Activated gamma-delta T cell treated with Interleukin-2 at 50 U/mL for 16 hours (primary cell): ENCODE data around the gene SYT14.
"Not testable (repeated sequence)": the region's sequence is repeated elsewhere in the genome, so short reads cannot be mapped to it uniquely, and the experiment has no call there.

Experiments
- DNase-seq: peaks from one replicate; pipeline ENCODE4 v3.0.0-alpha.2; 2020

The SYT14 gene

DNA sequence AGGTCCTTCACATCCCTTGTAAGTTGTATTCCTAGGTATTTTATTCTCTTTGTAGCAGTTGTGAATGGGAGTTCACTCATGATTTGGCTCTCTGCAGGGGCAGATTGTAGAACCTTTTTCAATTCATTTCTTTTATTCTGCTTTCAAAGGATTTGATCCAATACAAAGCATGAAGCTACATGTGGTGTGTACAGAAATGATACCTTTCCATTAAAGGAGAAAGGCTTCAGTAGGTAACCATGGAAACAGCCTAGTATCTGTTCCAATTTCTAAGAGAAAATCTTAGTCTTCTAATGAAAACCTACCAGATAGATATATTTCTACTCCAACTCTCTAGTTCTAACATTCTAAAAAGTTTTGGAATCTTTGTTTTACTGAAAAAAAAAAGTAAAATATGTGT lies 105.0 kb downstream of the SYT14 start:
- DNase-seq: no peak

DNA sequence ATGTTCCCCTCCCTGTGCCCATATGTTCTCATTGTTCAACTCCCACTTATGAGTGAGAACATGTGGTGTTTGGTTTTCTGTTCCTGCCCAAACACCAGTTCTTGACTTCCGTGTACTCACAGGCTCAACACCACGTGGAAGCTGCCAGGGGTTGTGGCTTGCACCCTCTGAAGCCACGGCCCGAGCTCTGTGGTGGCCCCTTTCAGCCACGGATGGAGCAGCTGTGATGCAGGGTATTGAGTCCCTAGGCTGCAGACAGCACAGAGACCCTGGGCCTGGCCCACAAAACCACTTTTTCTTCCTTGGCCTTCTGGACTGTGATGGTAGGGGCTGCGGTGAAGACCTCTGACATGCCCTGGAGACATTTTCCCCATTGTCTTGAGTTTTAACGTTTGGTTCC lies 111.6 kb downstream of the SYT14 start:
- DNase-seq: no peak

GRCh38 chr1:210050491-210050890 lies 112.5 kb downstream of the SYT14 start:
- DNase-seq: not testable (repeated sequence)

- DNase-seq: no peak
Observed at GRCh38 chr1:210053126-210053525, 115.1 kb downstream of the SYT14 start.

DNA sequence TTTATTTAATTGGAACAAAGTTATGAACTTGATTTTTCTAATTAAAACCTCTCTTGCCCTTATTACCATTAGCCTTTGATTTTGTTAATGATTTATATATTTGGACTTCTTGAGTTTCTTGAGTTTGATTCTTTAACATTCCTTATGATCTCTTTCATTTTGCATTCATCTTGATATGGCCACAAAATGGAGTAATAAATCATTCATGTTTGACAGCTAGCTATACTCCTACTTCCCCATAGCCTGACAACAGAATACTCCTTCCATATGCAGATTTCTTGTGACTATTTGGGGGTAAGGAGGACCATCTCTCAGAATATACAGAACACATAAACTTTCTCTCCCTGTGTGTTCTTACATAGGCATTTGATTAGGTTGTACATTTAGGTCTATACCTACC lies 119.6 kb downstream of the SYT14 start:
- no peak for DNase-seq

- no peak for DNase-seq
Observed at GRCh38 chr1:210061992-210062391, 124.0 kb downstream of the SYT14 start.

- no peak for DNase-seq
Observed at GRCh38 chr1:210070531-210070930, 132.5 kb downstream of the SYT14 start.

GRCh38 chr1:210072129-210072528 lies 134.1 kb downstream of the SYT14 start:
- DNase-seq: no peak

GRCh38 chr1:210072896-210073504 lies 135.0 kb downstream of the SYT14 start:
- DNase-seq: no peak

GRCh38 chr1:210074904-210075303 lies 136.9 kb downstream of the SYT14 start:
- DNase-seq: no peak

GRCh38 chr1:210076620-210077019 lies 138.6 kb downstream of the SYT14 start:
- DNase-seq: no peak

DNA sequence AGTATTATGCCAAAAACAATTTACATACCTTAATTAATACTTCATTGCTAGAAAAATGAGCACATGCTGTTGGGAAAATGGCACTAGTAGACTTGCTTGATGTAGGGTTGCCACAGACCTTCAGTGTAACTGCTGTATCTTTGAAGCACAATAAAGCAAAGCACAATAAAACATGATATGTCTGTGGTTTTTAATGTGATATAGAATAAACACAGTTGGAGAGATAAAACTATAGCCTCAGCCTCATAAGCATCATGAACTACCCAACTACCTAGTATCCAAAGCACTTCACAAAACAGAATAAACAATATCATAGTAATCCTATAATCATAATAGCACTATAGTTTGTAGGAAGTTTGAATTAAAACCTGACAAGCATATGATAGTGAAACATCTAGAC lies 143.5 kb downstream of the SYT14 start:
- DNase-seq: no peak

- no peak for DNase-seq
Observed at GRCh38 chr1:210085359-210085758, 147.3 kb downstream of the SYT14 start.

GRCh38 chr1:210087058-210087457 lies 149.0 kb downstream of the SYT14 start:
- no peak for DNase-seq

GRCh38 chr1:210089855-210090254 lies 151.8 kb downstream of the SYT14 start:
- DNase-seq: no peak

GRCh38 chr1:210092366-210092765 lies 154.3 kb downstream of the SYT14 start:
- no peak for DNase-seq

- no peak for DNase-seq
Observed at GRCh38 chr1:210093461-210093860, 155.4 kb downstream of the SYT14 start.

DNA sequence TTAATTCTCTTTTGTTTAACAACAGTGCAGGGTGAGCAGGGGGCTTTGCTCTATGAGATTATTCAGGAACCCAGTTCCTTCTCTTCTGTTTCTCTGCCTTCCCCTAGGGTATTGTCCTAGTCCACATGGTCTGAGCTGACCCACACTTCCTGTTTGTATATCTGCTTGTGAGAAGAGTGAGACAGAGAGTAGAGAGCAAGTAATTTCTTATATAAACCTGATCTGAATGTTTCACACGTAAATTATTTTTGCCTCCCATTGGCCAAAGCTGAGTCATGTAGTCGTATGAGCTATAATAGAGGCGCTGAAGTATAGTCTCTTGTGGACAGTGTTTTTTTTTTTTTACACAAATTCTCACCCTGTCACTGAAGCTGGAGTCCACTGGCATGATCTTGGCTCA lies 160.3 kb downstream of the SYT14 start:
- DNase-seq: no peak

- DNase-seq: no peak
Observed at GRCh38 chr1:210099921-210100320, 161.9 kb downstream of the SYT14 start.

DNA sequence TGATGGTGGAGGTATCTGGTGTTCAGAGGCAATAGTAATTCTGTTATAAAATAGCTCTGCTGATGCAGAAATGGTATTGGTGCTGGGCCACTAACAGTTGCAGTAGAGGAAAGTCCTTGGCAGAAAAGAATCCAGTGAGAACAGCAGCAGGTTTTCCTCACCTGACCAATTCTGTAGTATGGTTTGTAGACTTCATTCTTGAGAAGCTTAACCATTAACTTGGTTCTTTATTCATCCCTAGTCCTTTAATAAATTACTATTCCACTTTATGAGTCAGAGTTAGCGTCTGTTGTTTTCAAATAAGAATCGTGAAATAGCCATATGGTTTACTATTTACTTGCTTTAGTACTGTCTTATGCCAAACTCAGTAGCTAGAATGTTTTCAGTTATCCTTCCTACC lies 166.1 kb downstream of the SYT14 start:
- DNase-seq: no peak

DNA sequence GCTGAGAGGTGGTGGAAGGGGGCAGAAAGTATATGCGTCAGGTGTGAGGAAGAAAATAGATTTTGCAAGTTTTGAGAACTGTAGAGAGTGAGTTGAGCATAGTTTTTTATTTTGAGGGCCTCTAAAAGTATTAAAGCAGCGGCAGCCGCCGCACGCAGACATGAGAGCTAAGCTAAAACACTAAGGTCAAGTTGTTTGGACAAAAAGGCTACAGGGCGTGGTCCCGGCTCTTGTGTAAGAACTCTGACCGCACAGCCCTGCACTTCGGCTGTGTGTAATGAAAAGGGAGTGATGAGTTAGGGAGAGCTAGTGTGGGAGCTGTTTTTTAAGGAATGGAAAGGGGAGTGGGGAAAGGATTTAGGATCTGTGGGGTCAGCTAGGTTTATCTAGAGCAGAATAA lies 174.9 kb downstream of the SYT14 start:
- DNase-seq: not testable (repeated sequence)

- no peak for DNase-seq
Observed at GRCh38 chr1:210117198-210117597, 179.2 kb downstream of the SYT14 start.

- no peak for DNase-seq
Observed at GRCh38 chr1:210117681-210118170, 179.7 kb downstream of the SYT14 start.

GRCh38 chr1:210123383-210123782 lies 185.4 kb downstream of the SYT14 start:
- no peak for DNase-seq

DNA sequence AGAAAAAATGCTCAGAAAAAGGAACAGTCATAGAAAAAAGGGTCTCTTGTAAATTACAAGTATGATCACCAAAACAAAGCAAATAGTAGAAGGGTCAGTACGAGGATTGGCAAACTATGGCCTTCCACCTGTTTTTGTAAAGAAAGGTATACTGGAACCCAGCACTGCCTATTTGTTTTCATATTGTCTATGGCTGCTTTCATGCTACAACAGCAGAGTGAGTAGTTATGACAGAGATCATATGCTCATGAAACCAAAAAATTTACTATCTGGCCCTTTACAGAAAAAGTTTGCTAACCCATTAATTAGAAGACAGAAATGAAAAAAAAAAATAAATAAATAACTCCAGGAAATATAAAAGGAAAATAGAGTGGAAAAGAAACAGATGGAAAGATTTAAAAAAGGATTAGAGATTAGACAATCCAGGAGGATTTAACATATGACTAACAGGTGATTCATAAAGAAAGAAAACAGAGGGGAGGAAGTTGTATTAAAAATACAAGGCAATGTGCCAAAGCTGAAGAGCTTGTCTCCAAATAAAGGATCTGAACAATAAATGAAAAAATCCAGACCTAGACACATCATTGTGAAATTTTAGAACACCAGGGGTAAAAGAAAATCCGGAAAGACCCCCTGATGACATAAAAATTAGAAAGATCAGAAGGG lies 186.0 kb downstream of the SYT14 start:
- DNase-seq: no peak
